Gastroesophageal sphincter (tissue), 3 donors: ENCODE results near the gene SLC8A1.

Experiments
- CTCF ChIP-seq, 4 experiments: fragments of 200-600 bp in 2 of 4; fragments of 450-650 bp in 2 of 4; sonication (generic) in 1 of 4; IDR thresholded peaks; one replicate each; pipeline ENCODE4 v1.5.1; 2017 to 2019; ENCODE audit warnings: antibody characterized with exemption in 4 of 4, mild to moderate bottlenecking in 2 of 4, moderate library complexity in 2 of 4
- EP300 ChIP-seq: sonication (generic); formaldehyde crosslinking; IDR thresholded peaks from one replicate; pipeline ENCODE4 v1.6.1; 2017; ENCODE audit warnings: antibody characterized with exemption, mild to moderate bottlenecking
- POLR2A ChIP-seq, 2 donors: fragments of 450-650 bp; IDR thresholded peaks; one replicate each; pipeline ENCODE4 v1.6.1; 2017; ENCODE audit warnings: antibody characterized with exemption in 2 of 2, mild to moderate bottlenecking in 2 of 2, moderate library complexity in 1 of 2
- POLR2AphosphoS5 ChIP-seq: sonication (generic); formaldehyde crosslinking; IDR thresholded peaks from one replicate; pipeline ENCODE4 v1.6.1; 2017; ENCODE audit warnings: antibody characterized with exemption

GRCh38 chr2:40396124-40396523 lies 55.8 kb downstream of the SLC8A1 start:
- TF ChIP-seq CTCF (IDR thresholded peaks at IDR 0.05) = no peak
- TF ChIP-seq EP300 = no peak
- no peak for TF ChIP-seq POLR2A (IDR thresholded peaks at IDR 0.05)
- no peak for TF ChIP-seq POLR2AphosphoS5
